Panc1 (cell line): ENCODE results near the gene GNA12.

Source experiments
- CTCF ChIP-seq: fragments of 450-650 bp; IDR thresholded peaks from 2 replicates; pipeline ENCODE4 v1.5.1; 2017; ENCODE audit warnings: mild to moderate bottlenecking
- POLR2AphosphoS5 ChIP-seq: IDR thresholded peaks from 2 replicates; pipeline ENCODE4 v1.6.1; 2012; ENCODE audit warnings: mild to moderate bottlenecking, low read depth, low read length, moderate library complexity
- TCF7L2 ChIP-seq: IDR thresholded peaks from 2 replicates; pipeline ENCODE4 v1.6.1; 2011; ENCODE audit warnings: mild to moderate bottlenecking, low read depth, low read length, inconsistent platforms

DNA sequence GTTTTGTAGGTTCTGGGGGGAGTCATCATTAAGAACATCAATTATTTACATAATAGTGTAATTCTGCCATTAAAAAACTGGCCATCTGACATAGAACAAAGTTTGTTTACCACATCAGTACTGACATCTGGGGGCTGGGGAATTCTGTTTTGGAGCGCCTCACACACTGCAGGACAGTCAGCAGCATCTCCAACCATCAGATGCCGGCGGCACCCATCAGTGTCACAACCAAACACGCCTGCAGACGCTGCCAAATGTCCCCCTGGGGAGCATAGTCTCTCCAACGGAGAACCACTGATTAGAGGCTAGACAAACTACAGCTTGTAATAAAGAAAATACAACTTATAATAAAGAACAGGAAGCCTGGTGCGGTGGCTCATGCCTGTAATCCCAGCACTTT, 26.0 kb downstream of the GNA12 start:
- TF ChIP-seq CTCF (no peak), POLR2AphosphoS5 (no peak), TCF7L2 (no peak)
